ENCODE data around the gene UBE2Q1. TPM values are rescaled to one million over a fixed set of nuclear protein-coding genes. Genes with fewer than 3 reads are reported as not detected.

Gene UBE2Q1
- total RNA-seq, 2 donors from 2014 or later, result 91.6 to 118 TPM

DNA sequence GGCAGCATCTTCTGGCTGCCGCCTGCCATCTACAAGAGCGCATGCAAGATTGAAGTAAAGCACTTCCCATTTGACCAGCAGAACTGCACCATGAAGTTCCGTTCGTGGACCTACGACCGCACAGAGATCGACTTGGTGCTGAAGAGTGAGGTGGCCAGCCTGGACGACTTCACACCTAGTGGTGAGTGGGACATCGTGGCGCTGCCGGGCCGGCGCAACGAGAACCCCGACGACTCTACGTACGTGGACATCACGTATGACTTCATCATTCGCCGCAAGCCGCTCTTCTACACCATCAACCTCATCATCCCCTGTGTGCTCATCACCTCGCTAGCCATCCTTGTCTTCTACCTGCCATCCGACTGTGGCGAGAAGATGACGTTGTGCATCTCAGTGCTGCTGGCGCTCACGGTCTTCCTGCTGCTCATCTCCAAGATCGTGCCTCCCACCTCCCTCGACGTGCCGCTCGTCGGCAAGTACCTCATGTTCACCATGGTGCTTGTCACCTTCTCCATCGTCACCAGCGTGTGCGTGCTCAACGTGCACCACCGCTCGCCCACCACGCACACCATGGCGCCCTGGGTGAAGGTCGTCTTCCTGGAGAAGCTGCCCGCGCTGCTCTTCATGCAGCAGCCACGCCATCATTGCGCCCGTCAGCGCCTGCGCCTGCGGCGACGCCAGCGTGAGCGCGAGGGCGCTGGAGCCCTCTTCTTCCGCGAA is 12.9 kb upstream of the UBE2Q1 start:
- Mint-ChIP-seq H3K9me3 (no peaks in the 10 kb centered on the region), H3K4me1 (peaks cover 8% of the 10 kb centered on the region), H3K27me3 (peaks cover 20% of the 10 kb centered on the region), H3K27ac (no peak overlapping the region), H3K4me3 (no peak overlapping the region), H3K36me3 (ENCODE audit: low read depth) (no peaks in the 10 kb centered on the region)
- no peak for ATAC-seq (replicated peaks)

- H3K4me1 Mint-ChIP-seq, result peaks cover 4% of the 10 kb centered on the region
- peak overlapping the region; percentile 42 for H3K4me3 Mint-ChIP-seq
- peak; percentile 15 for ATAC-seq (replicated peaks)
- H3K36me3 Mint-ChIP-seq (ENCODE audit: low read depth), result no peaks in the 10 kb centered on the region
- H3K27me3 Mint-ChIP-seq, result peaks cover 22% of the 10 kb centered on the region
- no peak overlapping the region for H3K27ac Mint-ChIP-seq
- no peaks in the 10 kb centered on the region for H3K9me3 Mint-ChIP-seq
Measured at GRCh38 chr1:154568157-154568815, 9.8 kb upstream of the UBE2Q1 start.

DNA sequence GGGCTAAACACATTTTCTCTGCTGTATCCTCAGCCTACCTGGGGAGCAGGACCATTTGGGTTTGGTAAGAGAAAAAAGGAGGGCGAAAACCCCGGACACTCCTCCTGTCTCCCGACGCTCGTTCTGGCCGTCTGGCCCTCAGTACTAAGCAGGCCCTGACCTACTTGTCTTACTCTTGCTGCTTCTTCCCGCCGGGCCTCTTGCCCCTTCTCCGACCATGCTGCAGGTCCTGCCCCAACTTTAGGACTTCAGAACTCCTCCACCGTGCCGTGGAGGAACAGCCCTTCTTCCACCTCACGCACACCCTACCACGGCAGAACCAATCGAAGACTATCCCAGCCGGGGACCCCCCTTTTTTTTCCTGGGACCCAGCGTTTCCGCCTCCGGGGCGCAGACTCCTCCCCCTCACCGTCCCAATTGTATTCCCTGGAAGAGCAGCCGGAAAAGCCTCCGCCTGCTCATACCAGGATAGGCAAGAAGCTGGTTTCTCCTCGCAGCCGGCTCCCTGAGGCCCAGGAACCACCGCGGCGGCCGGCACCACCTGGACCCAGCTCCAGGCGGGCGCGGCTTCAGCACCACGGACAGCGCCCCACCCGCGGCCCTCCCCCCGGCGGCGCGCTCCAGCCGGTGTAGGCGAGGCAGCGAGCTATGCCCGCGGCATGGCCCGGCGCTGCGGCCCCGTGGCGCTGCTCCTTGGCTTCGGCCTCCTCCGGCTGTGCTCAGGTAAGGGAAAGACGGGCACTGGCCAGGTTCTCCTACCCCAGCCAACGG is 9.1 kb upstream of the UBE2Q1 start, which contains the start of gene CHRNB2:
TSS of gene CHRNB2 (plus strand) at position 393 of the 771 bp plus-strand sequence. CDS start at position 660, 267 bp downstream.
- Mint-ChIP-seq H3K4me3 (peak within 1 kb of the TSS; percentile 42), H3K36me3 (ENCODE audit: low read depth) (no peaks in the 10 kb centered on the region), H3K27me3 (peaks cover 22% of the 10 kb centered on the region), H3K4me1 (peaks cover 4% of the 10 kb centered on the region), H3K9me3 (no peaks in the 10 kb centered on the region), H3K27ac (no peak within 1 kb of the TSS)
- ATAC-seq (replicated peaks), result peak; percentile 95

DNA sequence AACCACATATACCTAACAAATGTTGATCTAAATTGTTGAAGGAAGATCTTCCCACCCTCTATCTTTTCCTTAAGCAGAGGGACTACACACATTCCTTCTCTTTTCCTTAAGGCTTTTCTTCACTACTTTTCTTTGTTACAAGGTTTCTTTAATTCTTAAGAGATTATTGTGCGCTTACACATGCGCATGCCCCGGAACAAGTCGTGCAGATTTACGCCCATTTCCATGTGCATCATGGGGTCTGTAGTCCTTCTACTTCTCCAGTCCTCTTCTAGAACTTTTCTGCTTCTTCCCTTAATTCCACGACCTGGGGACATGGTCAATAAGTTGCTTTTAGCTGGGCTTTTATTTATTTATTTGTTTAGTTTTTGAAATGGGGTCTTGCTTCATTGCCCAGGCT is 7.4 kb upstream of the UBE2Q1 start:
- no peaks in the 10 kb centered on the region for H3K36me3 Mint-ChIP-seq (ENCODE audit: low read depth)

DNA sequence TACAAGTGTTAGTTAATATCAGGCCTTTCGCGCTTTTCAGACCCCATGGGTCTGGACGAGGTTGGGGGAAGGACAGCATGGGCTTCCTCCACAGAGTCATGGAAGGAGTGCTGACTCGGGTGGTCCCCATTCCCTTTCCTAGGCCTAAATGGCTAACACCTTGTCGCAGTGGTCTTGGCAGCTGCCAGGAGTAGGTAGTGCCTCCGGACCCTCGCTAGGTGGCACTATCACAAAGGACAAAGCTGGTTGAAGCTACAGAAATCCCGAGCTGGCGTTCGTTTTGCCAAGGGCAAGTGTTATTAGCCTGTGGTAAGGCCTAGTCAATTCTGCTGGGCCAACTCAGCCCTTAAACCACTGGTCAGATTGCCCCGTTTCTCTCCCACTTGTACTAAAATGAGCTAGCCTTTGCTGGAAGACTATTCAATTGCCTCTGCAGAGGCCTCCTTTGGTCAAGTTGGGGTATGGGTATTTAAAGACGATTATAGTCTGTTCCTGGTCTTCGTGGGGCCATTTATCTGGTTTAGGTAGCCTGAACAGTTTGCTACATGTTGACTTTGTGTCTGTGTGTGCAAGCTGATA is 1.1 kb upstream of the UBE2Q1 start:
- Mint-ChIP-seq H3K9me3 (no peaks in the 10 kb centered on the region), H3K27me3 (no peaks in the 10 kb centered on the region), H3K4me1 (peaks cover 21% of the 10 kb centered on the region), H3K27ac (peak overlapping the region; percentile 94), H3K36me3 (ENCODE audit: low read depth) (peaks cover 42% of the 10 kb centered on the region), H3K4me3 (peak overlapping the region; percentile 97)
- peak; percentile 52 for ATAC-seq (replicated peaks)

More for the DNA sequence above, 7.4 kb upstream of the UBE2Q1 start:
- Mint-ChIP-seq H3K4me1 (peaks cover 4% of the 10 kb centered on the region), H3K27ac (no peak overlapping the region), H3K9me3 (no peaks in the 10 kb centered on the region), H3K4me3 (no peak overlapping the region), H3K27me3 (peaks cover 22% of the 10 kb centered on the region)
- no peak for ATAC-seq (replicated peaks)

DNA sequence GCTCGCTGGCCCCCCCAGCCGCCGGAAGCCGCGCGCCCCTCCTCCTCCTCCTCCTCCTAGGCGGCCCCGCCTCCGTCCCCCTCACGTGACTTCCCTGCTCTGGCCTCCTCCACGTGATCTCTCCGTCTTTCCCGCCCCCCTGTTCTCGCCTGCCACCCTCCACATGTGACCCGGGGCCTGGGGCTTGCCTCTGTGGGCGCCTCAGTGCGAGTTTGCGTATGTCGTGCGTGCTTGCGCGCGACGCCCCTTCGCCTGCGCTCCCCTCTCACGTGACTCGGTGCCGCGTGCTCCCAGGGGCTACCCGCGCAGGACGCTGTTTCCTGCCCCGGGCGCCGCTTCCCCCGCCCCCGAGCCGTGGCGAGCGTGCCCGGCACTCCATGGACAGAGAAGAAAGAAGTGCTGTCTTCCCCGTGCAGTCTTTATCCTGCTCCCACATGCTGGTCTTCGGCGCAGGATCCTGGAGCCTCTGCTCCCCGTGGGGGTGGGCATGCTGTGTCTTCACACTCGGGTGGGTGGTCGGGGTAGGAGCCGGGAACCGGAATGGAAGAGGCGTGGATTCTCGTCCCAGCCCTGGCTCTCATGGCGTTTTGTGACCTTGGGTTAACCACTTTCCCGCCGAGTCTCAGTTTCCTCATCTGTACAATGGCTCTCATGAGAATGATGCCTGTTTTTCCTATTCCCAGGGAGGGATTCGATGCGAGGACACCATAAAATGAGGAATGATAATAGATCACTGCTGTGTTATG is 431 bp upstream of the UBE2Q1 start:
- H3K27me3 Mint-ChIP-seq, result no peaks in the 10 kb centered on the region
- H3K36me3 Mint-ChIP-seq (ENCODE audit: low read depth), result peaks cover 48% of the 10 kb centered on the region
- H3K27ac Mint-ChIP-seq, result peak overlapping the region; percentile 94
- H3K4me3 Mint-ChIP-seq, result peak overlapping the region; percentile 97
- H3K9me3 Mint-ChIP-seq, result no peaks in the 10 kb centered on the region
- ATAC-seq (replicated peaks), result peak; percentile 97
- H3K4me1 Mint-ChIP-seq, result peaks cover 23% of the 10 kb centered on the region

- no peak for ATAC-seq (replicated peaks)
- Mint-ChIP-seq H3K4me1 (peaks cover 29% of the 10 kb centered on the region), H3K4me3 (peak overlapping the region; percentile 97), H3K27me3 (no peaks in the 10 kb centered on the region), H3K9me3 (no peaks in the 10 kb centered on the region), H3K36me3 (ENCODE audit: low read depth) (peaks cover 63% of the 10 kb centered on the region), H3K27ac (peak overlapping the region; percentile 93)
Measured at GRCh38 chr1:154557248-154557938, 1.1 kb downstream of the UBE2Q1 start.

DNA sequence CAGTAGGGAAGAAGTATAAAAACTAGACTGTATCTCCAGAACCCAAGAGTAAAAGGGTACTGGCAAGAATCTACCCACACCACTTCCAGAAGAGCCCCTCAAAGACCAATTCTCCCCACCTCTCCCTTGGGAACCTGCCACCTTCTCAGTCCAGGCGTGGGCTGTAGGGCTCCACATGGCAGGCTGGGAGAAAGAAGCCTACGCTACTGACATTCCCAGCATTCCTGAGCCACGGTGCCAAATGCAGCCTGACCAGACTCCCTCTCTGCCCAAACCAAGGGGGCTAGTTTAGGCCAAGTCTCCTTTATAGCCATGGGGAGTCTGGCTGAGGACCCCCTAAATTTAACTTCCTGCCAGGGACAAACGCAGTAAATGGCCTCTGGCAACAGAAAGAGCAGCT is 2.0 kb downstream of the UBE2Q1 start:
- H3K27ac Mint-ChIP-seq, result peak overlapping the region; percentile 61
- H3K27me3 Mint-ChIP-seq, result no peaks in the 10 kb centered on the region
- no peak for ATAC-seq (replicated peaks)
- H3K9me3 Mint-ChIP-seq, result no peaks in the 10 kb centered on the region
- peak overlapping the region; percentile 97 for H3K4me3 Mint-ChIP-seq
- H3K36me3 Mint-ChIP-seq (ENCODE audit: low read depth), result peaks cover 73% of the 10 kb centered on the region
- peaks cover 29% of the 10 kb centered on the region for H3K4me1 Mint-ChIP-seq

- no peak overlapping the region for H3K27ac Mint-ChIP-seq
- no peak for ATAC-seq (replicated peaks)
- H3K4me1 Mint-ChIP-seq, result peaks cover 39% of the 10 kb centered on the region
- peaks cover 96% of the 10 kb centered on the region for H3K36me3 Mint-ChIP-seq (ENCODE audit: low read depth)
- H3K4me3 Mint-ChIP-seq, result no peak overlapping the region
- no peaks in the 10 kb centered on the region for H3K27me3 Mint-ChIP-seq
- H3K9me3 Mint-ChIP-seq, result no peaks in the 10 kb centered on the region
Measured at GRCh38 chr1:154553056-154554030, 5.1 kb downstream of the UBE2Q1 start.

- Mint-ChIP-seq H3K9me3 (no peaks in the 10 kb centered on the region), H3K4me3 (no peak overlapping the region), H3K27ac (no peak overlapping the region), H3K27me3 (no peaks in the 10 kb centered on the region), H3K4me1 (peaks cover 31% of the 10 kb centered on the region), H3K36me3 (ENCODE audit: low read depth) (peaks cover 86% of the 10 kb centered on the region)
- ATAC-seq (replicated peaks), result no peak
Measured at GRCh38 chr1:154552036-154552435, 6.4 kb downstream of the UBE2Q1 start.

GRCh38 chr1:154551474-154551873 is 7.0 kb downstream of the UBE2Q1 start:
- H3K9me3 Mint-ChIP-seq, result no peaks in the 10 kb centered on the region
- no peak overlapping the region for H3K27ac Mint-ChIP-seq
- no peak for ATAC-seq (replicated peaks)
- H3K27me3 Mint-ChIP-seq, result no peaks in the 10 kb centered on the region
- no peak overlapping the region for H3K4me3 Mint-ChIP-seq
- H3K4me1 Mint-ChIP-seq, result peaks cover 31% of the 10 kb centered on the region
- peaks cover 80% of the 10 kb centered on the region for H3K36me3 Mint-ChIP-seq (ENCODE audit: low read depth)

DNA sequence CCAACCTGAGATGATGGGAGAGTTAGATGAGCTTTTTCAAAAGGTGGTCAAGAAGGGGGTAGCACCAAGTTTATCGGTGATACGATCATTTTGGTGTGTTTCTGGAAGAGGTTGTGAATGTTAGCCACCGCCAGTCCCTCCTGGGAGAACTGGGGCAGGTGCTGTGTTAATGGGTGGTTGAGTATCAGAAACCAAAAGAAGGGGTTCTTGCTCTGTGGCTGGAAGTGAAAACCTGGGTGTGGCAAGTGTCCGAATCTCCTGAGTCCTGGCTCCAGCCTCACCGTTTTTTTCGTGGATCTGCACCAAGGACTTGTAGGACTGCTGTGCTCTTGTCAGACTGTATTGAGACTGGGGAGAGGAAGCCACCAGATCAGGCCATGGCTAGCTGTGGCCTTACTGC is 7.8 kb downstream of the UBE2Q1 start:
- Mint-ChIP-seq H3K4me3 (no peak overlapping the region), H3K27me3 (no peaks in the 10 kb centered on the region), H3K36me3 (ENCODE audit: low read depth) (peaks cover 72% of the 10 kb centered on the region), H3K27ac (peak overlapping the region; percentile 32), H3K9me3 (no peaks in the 10 kb centered on the region), H3K4me1 (peaks cover 25% of the 10 kb centered on the region)
- no peak for ATAC-seq (replicated peaks)
